Measurements from ENCODE around the gene CTAGE1. TPM values are rescaled to one million over a fixed set of nuclear protein-coding genes. Genes with fewer than 3 reads are reported as not detected.

CTAGE1 gene
- total and polyA plus RNA-seq, 4 donors = 0.06 TPM; not detected in 3

GRCh38 chr18:22405142-22405541 lies 12.6 kb downstream of the CTAGE1 start:
- ATAC-seq (ENCODE audit: insufficient read depth, low FRiP score) (no peak), DNase-seq (no peak)
- no peak overlapping the region for H3K9ac ChIP-seq (ENCODE audit: insufficient read depth in 1 of 2, low read length in 2 of 2)
- no peaks in the 10 kb centered on the region for H3K36me3 ChIP-seq (ENCODE audit: control insufficient read depth in 4 of 4, insufficient read depth in 4 of 4, low read length in 4 of 4)
- no peak overlapping the region for H3K27ac ChIP-seq (ENCODE audit: low read depth in 1 of 2, low read length in 1 of 2)
- H3K9me3 ChIP-seq (ENCODE audit: control insufficient read depth in 4 of 4, insufficient read depth in 3 of 4, low read length in 3 of 4) = peaks cover 0 to 6% (median 4%) of the 10 kb centered on the region in 4 donors
- H3K4me3 ChIP-seq = no peak overlapping the region
- no peaks in the 10 kb centered on the region for H3K27me3 ChIP-seq (ENCODE audit: control insufficient read depth in 3 of 3, insufficient read depth in 3 of 3, low read length in 2 of 3)
- TF ChIP-seq CTCF (IDR thresholded peaks at IDR 0.05; ENCODE audit: control extremely low read depth, extremely low read depth) = no peak
- H3K4me1 ChIP-seq (ENCODE audit: control insufficient read depth in 5 of 5, insufficient read depth in 5 of 5, low read length in 5 of 5) = peaks cover 0 to 3% (median 0%) of the 10 kb centered on the region in 5 donors

GRCh38 chr18:22403950-22404349 lies 13.8 kb downstream of the CTAGE1 start:
- peaks cover 0 to 6% (median 4%) of the 10 kb centered on the region in 4 donors for H3K9me3 ChIP-seq (ENCODE audit: control insufficient read depth in 4 of 4, insufficient read depth in 3 of 4, low read length in 3 of 4)
- TF ChIP-seq CTCF (IDR thresholded peaks at IDR 0.05; ENCODE audit: control extremely low read depth, extremely low read depth) = no peak
- H3K4me3 ChIP-seq = no peak overlapping the region
- H3K4me1 ChIP-seq (ENCODE audit: control insufficient read depth in 5 of 5, insufficient read depth in 5 of 5, low read length in 5 of 5) = peaks cover 0 to 5% (median 0%) of the 10 kb centered on the region in 5 donors
- WGBS, 2 donors = 99% methylated on average over 3 of the region's 3 CpGs
- ATAC-seq (ENCODE audit: insufficient read depth, low FRiP score) = no peak
- no peaks in the 10 kb centered on the region for H3K36me3 ChIP-seq (ENCODE audit: control insufficient read depth in 4 of 4, insufficient read depth in 4 of 4, low read length in 4 of 4)
- no peak overlapping the region for H3K9ac ChIP-seq (ENCODE audit: insufficient read depth in 1 of 2, low read length in 2 of 2)
- H3K27me3 ChIP-seq (ENCODE audit: control insufficient read depth in 3 of 3, insufficient read depth in 3 of 3, low read length in 2 of 3) = no peaks in the 10 kb centered on the region
- H3K27ac ChIP-seq (ENCODE audit: low read depth in 1 of 2, low read length in 1 of 2) = no peak overlapping the region
- no peak for DNase-seq

- no peaks in the 10 kb centered on the region for H3K27me3 ChIP-seq (ENCODE audit: control insufficient read depth in 3 of 3, insufficient read depth in 3 of 3, low read length in 2 of 3)
- H3K4me1 ChIP-seq (ENCODE audit: control insufficient read depth in 5 of 5, insufficient read depth in 5 of 5, low read length in 5 of 5) = peaks cover 0 to 5% (median 0%) of the 10 kb centered on the region in 5 donors
- no peak overlapping the region for H3K4me3 ChIP-seq
- H3K9ac ChIP-seq (ENCODE audit: insufficient read depth in 1 of 2, low read length in 2 of 2) = no peak overlapping the region
- no peak for ATAC-seq (ENCODE audit: insufficient read depth, low FRiP score)
- TF ChIP-seq CTCF (IDR thresholded peaks at IDR 0.05; ENCODE audit: control extremely low read depth, extremely low read depth) = no peak
- 70 to 81% methylated on average over 3 of the region's 3 CpGs for WGBS, 2 donors
- no peaks in the 10 kb centered on the region for H3K36me3 ChIP-seq (ENCODE audit: control insufficient read depth in 4 of 4, insufficient read depth in 4 of 4, low read length in 4 of 4)
- H3K27ac ChIP-seq (ENCODE audit: low read depth in 1 of 2, low read length in 1 of 2) = no peak overlapping the region
- H3K9me3 ChIP-seq (ENCODE audit: control insufficient read depth in 4 of 4, insufficient read depth in 3 of 4, low read length in 3 of 4) = peaks cover 0 to under 1% (median under 1%) of the 10 kb centered on the region in 4 donors
- no peak for DNase-seq
Observed at GRCh38 chr18:22399949-22400348, 17.8 kb downstream of the CTAGE1 start.

- no peak overlapping the region for H3K9ac ChIP-seq (ENCODE audit: insufficient read depth in 1 of 2, low read length in 2 of 2)
- no peak for TF ChIP-seq CTCF (IDR thresholded peaks at IDR 0.05; ENCODE audit: control extremely low read depth, extremely low read depth)
- no peaks in the 10 kb centered on the region for H3K27me3 ChIP-seq (ENCODE audit: control insufficient read depth in 3 of 3, insufficient read depth in 3 of 3, low read length in 2 of 3)
- DNase-seq = peak in 2 of 3 donors; percentile 29 to 35
- H3K36me3 ChIP-seq (ENCODE audit: control insufficient read depth in 4 of 4, insufficient read depth in 4 of 4, low read length in 4 of 4) = no peaks in the 10 kb centered on the region
- no peak overlapping the region for H3K4me3 ChIP-seq
- 62 to 68% methylated on average over 4 of the region's 4 CpGs for WGBS, 2 donors
- ATAC-seq (ENCODE audit: insufficient read depth, low FRiP score) = no peak
- no peak overlapping the region for H3K27ac ChIP-seq (ENCODE audit: low read depth in 1 of 2, low read length in 1 of 2)
- peaks cover 0 to 5% (median 0%) of the 10 kb centered on the region in 5 donors for H3K4me1 ChIP-seq (ENCODE audit: control insufficient read depth in 5 of 5, insufficient read depth in 5 of 5, low read length in 5 of 5)
- H3K9me3 ChIP-seq (ENCODE audit: control insufficient read depth in 4 of 4, insufficient read depth in 3 of 4, low read length in 3 of 4) = no peaks in the 10 kb centered on the region
Observed at GRCh38 chr18:22398464-22398863, 19.3 kb downstream of the CTAGE1 start.

Data from lung (tissue), 12 donors.